ENCODE results near the gene FPR1. TPM values are rescaled to one million over a fixed set of nuclear protein-coding genes. Genes with fewer than 3 reads are reported as not detected.

Gene FPR1
- polyA plus RNA-seq, 1 donor from 2014 or later = 1.5 TPM

DNA sequence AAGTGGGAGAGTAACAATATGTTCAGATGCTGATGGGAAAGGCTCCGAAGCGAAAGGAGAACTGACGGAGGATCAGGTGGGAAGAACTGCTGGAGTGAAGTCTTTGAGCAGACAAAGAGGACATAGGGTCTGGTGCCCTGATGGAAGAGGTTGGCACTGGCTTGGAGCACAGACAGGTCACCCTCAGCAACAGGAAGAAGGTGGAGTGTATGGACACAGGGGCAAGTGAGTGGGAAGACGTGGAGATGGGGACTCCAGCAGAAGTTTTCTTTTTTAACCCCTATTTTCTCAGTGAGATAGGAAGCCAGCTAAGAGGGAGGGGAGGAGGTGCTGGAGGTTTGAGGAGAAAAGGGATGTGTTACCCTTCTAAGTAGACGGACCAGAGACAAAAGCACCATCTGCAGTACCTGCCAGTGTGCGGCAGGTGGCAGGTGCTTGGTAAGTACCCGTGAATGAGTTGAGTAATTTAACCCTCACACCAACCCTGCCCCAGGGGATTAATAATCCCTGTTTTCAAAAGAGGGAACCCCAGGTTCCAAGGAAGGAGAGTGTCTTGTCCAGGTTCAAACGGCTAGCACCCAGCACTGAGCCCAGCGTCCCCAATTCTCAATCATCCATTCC, 39.1 kb downstream of the FPR1 start:
- H3K9me3 Mint-ChIP-seq = peaks cover 0 to 2% (median 1%) of the 10 kb centered on the region in 3 donors
- peaks cover 5% of the 10 kb centered on the region for H3K36me3 Mint-ChIP-seq
- H3K27ac Mint-ChIP-seq = no peak overlapping the region
- no peak overlapping the region for H3K4me3 Mint-ChIP-seq
- peaks cover 15 to 24% (median 19%) of the 10 kb centered on the region in 3 donors for H3K4me1 Mint-ChIP-seq
- H3K27me3 Mint-ChIP-seq = peaks cover 7% of the 10 kb centered on the region

GRCh38 chr19:51711702-51712101, 40.0 kb downstream of the FPR1 start:
- no peak overlapping the region for H3K27ac Mint-ChIP-seq
- peaks cover 0 to 2% (median 1%) of the 10 kb centered on the region in 3 donors for H3K9me3 Mint-ChIP-seq
- H3K4me3 Mint-ChIP-seq = no peak overlapping the region
- peaks cover 6% of the 10 kb centered on the region for H3K36me3 Mint-ChIP-seq
- peaks cover 15 to 24% (median 19%) of the 10 kb centered on the region in 3 donors for H3K4me1 Mint-ChIP-seq
- H3K27me3 Mint-ChIP-seq = peaks cover 4% of the 10 kb centered on the region

GRCh38 chr19:51710163-51710562, 41.5 kb downstream of the FPR1 start:
- no peak overlapping the region for H3K27ac Mint-ChIP-seq
- peaks cover 0 to 1% (median 0%) of the 10 kb centered on the region in 3 donors for H3K9me3 Mint-ChIP-seq
- peaks cover 17 to 31% (median 23%) of the 10 kb centered on the region in 3 donors for H3K4me1 Mint-ChIP-seq
- H3K4me3 Mint-ChIP-seq = peak overlapping the region in 1 of 4 donors; percentile 34
- H3K27me3 Mint-ChIP-seq = peaks cover 1% of the 10 kb centered on the region
- H3K36me3 Mint-ChIP-seq = peaks cover 5% of the 10 kb centered on the region

- H3K36me3 Mint-ChIP-seq = peaks cover 4% of the 10 kb centered on the region
- H3K27ac Mint-ChIP-seq = peak overlapping the region in 2 of 3 donors; percentile 24 to 30
- H3K9me3 Mint-ChIP-seq = peaks cover 0 to 1% (median 0%) of the 10 kb centered on the region in 3 donors
- peak overlapping the region in 1 of 4 donors; percentile 34 for H3K4me3 Mint-ChIP-seq
- peaks cover 20 to 34% (median 26%) of the 10 kb centered on the region in 3 donors for H3K4me1 Mint-ChIP-seq
- peaks cover 1% of the 10 kb centered on the region for H3K27me3 Mint-ChIP-seq
These were observed 42.1 kb downstream of the FPR1 start for GRCh38 chr19:51709575-51709974.

- Mint-ChIP-seq H3K27ac (no peak overlapping the region), H3K4me1 (peaks cover 20 to 34% (median 26%) of the 10 kb centered on the region in 3 donors), H3K36me3 (peaks cover 4% of the 10 kb centered on the region), H3K27me3 (peaks cover 1% of the 10 kb centered on the region), H3K9me3 (peaks cover 0 to 1% (median 0%) of the 10 kb centered on the region in 3 donors), H3K4me3 (no peak overlapping the region)
These were observed 42.9 kb downstream of the FPR1 start for GRCh38 chr19:51708811-51709210.

- Mint-ChIP-seq H3K4me3 (peak overlapping the region in 2 of 4 donors; percentile 32 to 75), H3K27me3 (peaks cover 16% of the 10 kb centered on the region), H3K9me3 (peaks cover 0 to 1% (median 0%) of the 10 kb centered on the region in 3 donors), H3K4me1 (peaks cover 24 to 36% (median 26%) of the 10 kb centered on the region in 3 donors), H3K36me3 (peaks cover 4% of the 10 kb centered on the region), H3K27ac (peak overlapping the region in 2 of 3 donors; percentile 54)
These were observed 44.8 kb downstream of the FPR1 start for GRCh38 chr19:51706885-51707284.

DNA sequence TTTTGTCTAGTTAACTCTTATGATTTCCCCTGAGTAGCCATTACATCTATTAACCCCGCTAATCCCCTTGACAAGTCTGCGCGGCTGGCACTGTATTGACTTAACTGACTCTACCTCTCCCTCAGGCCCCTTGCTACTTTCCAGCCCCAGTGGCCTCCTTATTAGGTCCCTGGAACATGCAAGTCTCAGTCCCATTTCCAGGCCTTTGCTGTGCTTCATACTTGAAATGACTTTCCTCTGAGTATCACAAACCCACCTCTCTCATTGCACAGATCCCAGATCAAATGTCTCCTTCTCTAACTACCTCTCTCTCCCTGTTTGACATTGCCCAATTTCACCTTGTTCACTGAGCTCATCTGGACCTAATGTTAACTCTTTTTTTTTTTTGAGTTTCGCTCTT, 45.4 kb downstream of the FPR1 start:
- H3K4me3 Mint-ChIP-seq = peak overlapping the region in 3 of 4 donors; percentile 58 to 96 (median 75)
- peak overlapping the region in 2 of 3 donors; percentile 37 to 54 for H3K27ac Mint-ChIP-seq
- H3K9me3 Mint-ChIP-seq = peaks cover 0 to 3% (median 1%) of the 10 kb centered on the region in 3 donors
- peaks cover 21% of the 10 kb centered on the region for H3K27me3 Mint-ChIP-seq
- peaks cover 20 to 31% (median 22%) of the 10 kb centered on the region in 3 donors for H3K4me1 Mint-ChIP-seq
- peaks cover 4% of the 10 kb centered on the region for H3K36me3 Mint-ChIP-seq

- peaks cover 21% of the 10 kb centered on the region for H3K27me3 Mint-ChIP-seq
- peaks cover 0 to 6% (median 0%) of the 10 kb centered on the region in 3 donors for H3K9me3 Mint-ChIP-seq
- peaks cover 1% of the 10 kb centered on the region for H3K36me3 Mint-ChIP-seq
- H3K4me1 Mint-ChIP-seq = peaks cover 10 to 21% (median 14%) of the 10 kb centered on the region in 3 donors
- H3K27ac Mint-ChIP-seq = peak overlapping the region; percentile 64 to 83 (median 81)
- H3K4me3 Mint-ChIP-seq = peak overlapping the region; percentile 84 to 96 (median 92)
These were observed 47.1 kb downstream of the FPR1 start for GRCh38 chr19:51704626-51705025.

DNA sequence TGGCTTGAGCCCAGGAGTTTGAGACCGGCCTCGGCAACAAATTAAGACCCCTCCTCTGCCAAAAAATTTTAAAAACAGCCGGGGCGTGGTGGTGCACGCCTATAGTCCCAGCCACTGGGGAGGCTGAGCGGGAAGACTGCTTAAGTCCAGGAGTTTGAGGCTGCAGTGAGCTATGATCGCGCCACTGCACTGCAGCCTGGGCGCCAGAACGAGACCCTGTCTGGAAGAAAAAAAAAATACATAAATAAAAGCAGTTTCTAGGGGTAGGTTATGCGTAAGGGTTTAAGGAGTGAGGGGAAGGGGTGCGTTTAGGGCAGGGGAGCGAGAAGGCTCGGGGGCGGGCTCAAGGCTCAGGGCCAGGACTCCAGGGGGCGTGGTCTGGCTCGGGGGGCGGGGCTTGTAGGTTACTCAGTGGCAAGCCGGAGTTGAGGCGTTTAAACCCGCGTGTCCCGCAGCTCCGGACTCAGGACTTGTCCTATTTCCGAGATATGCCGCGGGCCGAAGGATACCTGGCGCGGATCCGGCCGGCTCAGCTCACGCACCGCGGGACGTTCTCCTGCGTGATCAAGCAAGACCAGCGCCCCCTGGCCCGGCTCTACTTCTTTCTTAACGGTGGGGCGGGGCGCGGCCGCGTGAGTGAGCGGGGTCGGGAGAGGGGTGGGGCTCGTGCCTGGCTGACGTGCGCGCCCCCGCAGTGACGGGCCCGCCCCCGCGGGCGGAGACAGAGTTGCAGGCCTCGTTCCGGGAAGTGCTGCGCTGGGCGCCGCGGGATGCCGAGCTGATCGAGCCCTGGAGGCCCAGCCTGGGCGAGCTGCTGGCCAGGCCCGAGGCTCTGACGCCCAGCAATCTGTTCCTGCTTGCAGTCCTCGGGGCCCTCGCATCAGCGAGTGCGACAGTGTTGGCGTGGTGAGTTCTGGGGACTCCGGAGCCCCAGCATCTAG, 47.8 kb downstream of the FPR1 start:
- Mint-ChIP-seq H3K9me3 (peaks cover 0 to 6% (median 0%) of the 10 kb centered on the region in 3 donors), H3K27me3 (peaks cover 21% of the 10 kb centered on the region), H3K36me3 (peaks cover 1% of the 10 kb centered on the region), H3K4me1 (peaks cover 10 to 20% (median 14%) of the 10 kb centered on the region in 3 donors), H3K4me3 (peak overlapping the region; percentile 84 to 96 (median 92)), H3K27ac (peak overlapping the region; percentile 29 to 83 (median 67))

DNA sequence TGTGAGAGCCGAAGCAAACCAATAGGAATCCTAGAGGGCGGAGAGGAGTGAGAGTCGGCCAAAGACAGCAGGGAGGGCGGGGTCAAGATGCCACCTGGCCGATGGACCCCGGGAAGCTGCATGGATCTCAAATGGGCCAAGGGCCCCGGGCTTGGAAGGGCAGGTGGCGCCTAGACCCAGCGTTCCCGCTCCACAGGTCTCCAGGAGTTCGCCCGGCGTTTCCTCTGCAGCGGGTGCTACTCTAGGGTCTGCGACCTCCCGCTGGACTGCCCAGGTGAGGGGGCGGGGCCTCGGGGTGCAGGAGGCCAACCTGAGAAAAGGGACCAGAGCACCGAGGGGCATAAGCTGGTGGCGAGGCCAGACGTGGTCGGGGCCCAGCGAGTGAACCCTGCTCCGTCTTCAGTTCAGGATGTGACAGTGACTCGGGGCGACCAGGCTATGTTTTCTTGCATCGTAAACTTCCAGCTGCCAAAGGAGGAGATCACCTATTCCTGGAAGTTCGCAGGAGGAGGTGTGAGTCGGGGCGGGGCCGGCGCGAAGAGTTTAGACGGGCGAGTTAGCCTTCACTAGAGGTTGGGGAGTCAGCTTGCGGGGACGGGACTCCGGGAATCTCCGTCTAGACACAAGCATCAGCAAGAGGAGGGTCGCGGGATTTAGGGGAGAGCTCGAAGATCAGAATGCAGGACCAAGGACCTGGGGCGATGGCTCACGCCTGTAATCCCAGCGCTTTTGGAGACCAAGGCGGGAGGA, 48.7 kb downstream of the FPR1 start:
- Mint-ChIP-seq H3K9me3 (peaks cover 0 to 6% (median 0%) of the 10 kb centered on the region in 3 donors), H3K27me3 (peaks cover 21% of the 10 kb centered on the region)

DNA sequence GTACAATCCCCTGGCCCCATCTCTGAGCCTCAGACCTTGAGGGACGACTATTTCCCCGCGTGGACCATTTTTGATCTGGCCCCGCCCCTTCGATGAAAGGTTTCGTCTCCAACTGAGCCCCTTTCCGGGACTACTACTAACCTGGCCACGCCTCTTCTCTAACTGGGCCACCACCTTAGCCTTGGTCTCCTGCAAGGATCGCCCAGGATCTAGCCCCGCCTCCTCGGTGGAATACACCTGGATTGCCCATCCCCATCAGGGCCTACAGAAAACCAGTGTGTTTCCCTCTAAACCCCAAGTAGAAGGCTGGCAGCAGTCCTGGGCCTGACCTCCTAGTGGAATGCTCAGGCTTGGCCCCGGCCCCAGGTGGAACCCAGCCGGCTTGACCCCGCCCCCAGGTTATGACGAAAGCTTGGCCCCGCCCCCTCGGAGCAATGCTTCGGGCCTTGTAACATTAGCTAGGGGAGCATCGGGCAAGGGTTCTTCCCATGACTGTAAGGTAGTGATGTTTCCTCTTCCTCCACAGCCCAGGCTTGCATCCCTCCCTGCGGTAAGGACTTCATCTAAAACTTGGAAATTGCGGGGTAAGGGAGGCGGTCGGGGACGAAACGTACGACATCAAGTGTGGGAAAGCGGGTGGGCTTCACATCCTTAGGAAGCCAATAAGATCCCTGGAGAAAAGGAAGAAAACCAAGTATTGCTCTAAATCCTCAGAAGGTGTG, 49.4 kb downstream of the FPR1 start:
- Mint-ChIP-seq H3K4me1 (peaks cover 10 to 17% (median 13%) of the 10 kb centered on the region in 3 donors), H3K4me3 (peak overlapping the region; percentile 73 to 93 (median 86)), H3K27ac (no peak overlapping the region)

More for the DNA sequence above, 48.7 kb downstream of the FPR1 start:
- Mint-ChIP-seq H3K4me1 (peaks cover 10 to 17% (median 13%) of the 10 kb centered on the region in 3 donors), H3K4me3 (peak overlapping the region; percentile 84 to 96 (median 92)), H3K36me3 (peaks cover 1% of the 10 kb centered on the region), H3K27ac (peak overlapping the region in 2 of 3 donors; percentile 29 to 67)

DNA sequence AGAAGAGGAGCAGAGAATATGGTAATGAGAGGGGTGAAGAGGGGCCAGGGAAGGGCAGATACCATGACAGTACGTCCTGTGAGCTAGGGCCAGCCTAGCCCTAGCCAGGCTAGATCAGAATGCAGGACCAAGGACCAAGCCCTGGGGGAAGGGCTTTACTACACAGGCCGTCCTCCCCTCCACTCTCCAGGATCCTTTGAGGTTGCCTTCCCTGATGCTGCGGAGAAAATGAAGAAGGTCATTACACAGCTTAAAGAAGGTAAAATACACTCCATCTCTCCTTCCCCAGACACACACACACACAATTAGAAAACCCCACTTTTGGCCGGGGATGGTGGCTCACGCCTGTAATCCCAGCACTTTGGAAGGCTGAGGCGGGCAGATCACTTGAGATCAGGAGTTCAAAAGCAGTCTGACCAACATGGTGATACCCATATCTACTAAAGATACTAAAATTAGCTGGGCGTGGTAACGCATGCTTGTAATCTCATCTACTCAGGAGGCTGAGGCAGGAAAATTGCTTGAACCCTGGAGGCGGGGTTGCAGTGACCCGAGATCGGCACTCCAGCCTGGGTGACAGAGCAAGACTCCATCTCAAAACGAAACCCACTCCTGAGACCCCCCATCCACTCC, 50.1 kb downstream of the FPR1 start:
- peak overlapping the region; percentile 21 to 61 (median 38) for H3K4me3 Mint-ChIP-seq
- H3K27me3 Mint-ChIP-seq = peaks cover 21% of the 10 kb centered on the region
- H3K27ac Mint-ChIP-seq = no peak overlapping the region
- H3K4me1 Mint-ChIP-seq = peaks cover 10 to 17% (median 13%) of the 10 kb centered on the region in 3 donors
- H3K36me3 Mint-ChIP-seq = no peaks in the 10 kb centered on the region
- peaks cover 0 to 6% (median 0%) of the 10 kb centered on the region in 3 donors for H3K9me3 Mint-ChIP-seq

More for the DNA sequence above, 49.4 kb downstream of the FPR1 start:
- Mint-ChIP-seq H3K27me3 (peaks cover 21% of the 10 kb centered on the region), H3K36me3 (no peaks in the 10 kb centered on the region), H3K9me3 (peaks cover 0 to 6% (median 0%) of the 10 kb centered on the region in 3 donors)

GRCh38 chr19:51699170-51699569, 52.5 kb downstream of the FPR1 start:
- peaks cover 4 to 7% (median 6%) of the 10 kb centered on the region in 3 donors for H3K4me1 Mint-ChIP-seq

More at GRCh38 chr19:51699170-51699569, 52.5 kb downstream of the FPR1 start:
- peaks cover 0 to 6% (median 0%) of the 10 kb centered on the region in 3 donors for H3K9me3 Mint-ChIP-seq
- peaks cover 24% of the 10 kb centered on the region for H3K27me3 Mint-ChIP-seq
- H3K4me3 Mint-ChIP-seq = no peak overlapping the region
- no peak overlapping the region for H3K27ac Mint-ChIP-seq
- no peaks in the 10 kb centered on the region for H3K36me3 Mint-ChIP-seq

Measured in IgD-negative memory B cell (primary cell).